MCF 10A (cell line): ENCODE data around the gene CACNA2D3. TPM values are rescaled to one million over a fixed set of nuclear protein-coding genes. Genes with fewer than 3 reads are reported as not detected.

Experiments
- BruUV-seq: library from RNA; stranded (reverse); fragments of 400-500 nt; replicated peaks from 2 replicates; lab custom pipeline; 2021; lab: Mats Ljungman, UMichigan
- CTCF ChIA-PET: fragments of 300-600 bp; sonication (Branson Sonifier 250); formaldehyde crosslinking; extraction: SDS; loops from one replicate; lab custom pipeline; 2021; ENCODE audit warnings: antibody characterized with exemption, inconsistent platforms; lab: Yijun Ruan, JAX
- POLR2A ChIA-PET: fragments of 300-600, 350-650 bp; sonication (Branson Sonifier 250); formaldehyde crosslinking; extraction: SDS; loops from one replicate; lab custom pipeline; 2020; ENCODE audit warnings: antibody characterized with exemption, inconsistent platforms; lab: Yijun Ruan, JAX
- DNase-seq: peaks from one replicate; pipeline ENCODE4 v3.0.0-alpha.2; 2018; ENCODE audit not compliant: unreplicated experiment
- H3K27ac Mint-ChIP-seq: one replicate; pipeline ENCODE4 v1.8.0; 2022; ENCODE audit warnings: mild to moderate bottlenecking, low read depth, mixed read lengths; ENCODE audit not compliant: unreplicated experiment
- H3K27me3 Mint-ChIP-seq: one replicate; pipeline ENCODE4 v1.8.0; 2022; ENCODE audit warnings: mixed read lengths; ENCODE audit not compliant: insufficient read depth, unreplicated experiment
- H3K36me3 Mint-ChIP-seq: one replicate; pipeline ENCODE4 v1.8.0; 2022; ENCODE audit warnings: mild to moderate bottlenecking, moderate library complexity, mixed read lengths; ENCODE audit not compliant: insufficient read depth, unreplicated experiment
- H3K4me1 Mint-ChIP-seq: one replicate; pipeline ENCODE4 v1.8.0; 2022; ENCODE audit warnings: mixed read lengths; ENCODE audit not compliant: insufficient read depth, unreplicated experiment
- H3K4me3 Mint-ChIP-seq: one replicate; pipeline ENCODE4 v1.8.0; 2022; ENCODE audit warnings: mild to moderate bottlenecking, moderate library complexity, mixed read lengths; ENCODE audit not compliant: unreplicated experiment
- H3K9me3 Mint-ChIP-seq: one replicate; pipeline ENCODE4 v1.8.0; 2022; ENCODE audit warnings: mixed read lengths; ENCODE audit not compliant: unreplicated experiment
- CTCF ChIP-seq: fragments of 200-600 bp; IDR thresholded peaks from one replicate; pipeline ENCODE4 v1.8.0; 2022; ENCODE audit warnings: antibody characterized with exemption, mild to moderate bottlenecking; ENCODE audit not compliant: unreplicated experiment
- intact Hi-C: fragments of 100-400 bp; cut with micrococcal nuclease; formaldehyde crosslinking; loops from 2 replicates; pipeline ENCODE4 v1.14.1; 2022
- total RNA-seq: library from RNA; stranded (reverse); gene quantifications from 2 replicates; pipeline ENCODE4 v1.2.3, GENCODE V29; 2022

CACNA2D3 gene
- total RNA-seq, 1 experiment from 2014 or later, result 2.3 TPM

- POLR2A ChIA-PET, result interaction anchor here (0.6 kb wide), 1 partner anchor 36 kb away, joined by 3 read pairs; no protein-coding TSS in a partner anchor
- DNase-seq, result no peak
- TF ChIP-seq CTCF, result no peak
- Mint-ChIP-seq H3K4me3 (no peak overlapping the region), H3K36me3 (no peaks in the 10 kb centered on the region), H3K27me3 (peaks cover 67% of the 10 kb centered on the region), H3K9me3 (no peaks in the 10 kb centered on the region), H3K4me1 (no peaks in the 10 kb centered on the region), H3K27ac (no peak overlapping the region)
- BruUV-seq, result no TSS peak
- intact Hi-C loops, result no loop called here
- CTCF ChIA-PET, result no interaction called here
Measured at GRCh38 chr3:54772746-54773145, 650.4 kb downstream of the CACNA2D3 start.

DNA sequence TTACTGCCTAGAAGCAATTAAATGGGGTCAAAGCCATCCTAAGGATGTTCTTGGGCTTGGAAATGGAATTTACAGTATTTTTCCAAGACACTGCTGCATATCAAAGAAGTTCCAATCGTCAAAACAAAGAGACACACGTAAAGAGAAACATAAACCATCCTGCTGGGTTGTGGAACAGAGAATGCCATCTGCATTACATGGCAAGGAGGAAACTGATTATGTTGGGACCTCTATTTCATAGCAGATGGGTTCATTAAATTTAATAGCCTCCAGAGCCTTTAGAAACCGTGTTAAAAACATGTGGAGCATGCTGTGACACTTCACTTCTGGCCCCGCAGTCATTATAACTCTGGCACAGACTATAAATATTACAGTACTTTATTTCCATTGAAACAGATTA lies 650.9 kb downstream of the CACNA2D3 start:
- Mint-ChIP-seq H3K9me3 (no peaks in the 10 kb centered on the region), H3K27me3 (peaks cover 62% of the 10 kb centered on the region), H3K27ac (no peak overlapping the region), H3K36me3 (no peaks in the 10 kb centered on the region), H3K4me1 (no peaks in the 10 kb centered on the region), H3K4me3 (no peak overlapping the region)
- no peak for DNase-seq
- intact Hi-C loops, result no loop called here
- ChIA-PET CTCF (no interaction called here), POLR2A (no interaction called here)
- BruUV-seq, result no TSS peak
- no peak for TF ChIP-seq CTCF

- no peaks in the 10 kb centered on the region for H3K9me3 Mint-ChIP-seq
- no peak overlapping the region for H3K27ac Mint-ChIP-seq
- no TSS peak for BruUV-seq
- H3K36me3 Mint-ChIP-seq, result no peaks in the 10 kb centered on the region
- H3K4me3 Mint-ChIP-seq, result no peak overlapping the region
- DNase-seq, result no peak
- H3K27me3 Mint-ChIP-seq, result peaks cover 38% of the 10 kb centered on the region
- intact Hi-C loops, result no loop called here
- no peaks in the 10 kb centered on the region for H3K4me1 Mint-ChIP-seq
- no peak for TF ChIP-seq CTCF
- POLR2A ChIA-PET, result interaction anchor here (0.7 kb wide), 1 partner anchor 740 kb away, joined by 4 read pairs; no protein-coding TSS in a partner anchor
- CTCF ChIA-PET, result interaction anchor here (0.6 kb wide), 1 partner anchor 840 kb away, joined by 3 read pairs; no protein-coding TSS in a partner anchor
Measured at GRCh38 chr3:54776601-54777000, 654.2 kb downstream of the CACNA2D3 start.

GRCh38 chr3:54777141-54777540 lies 654.8 kb downstream of the CACNA2D3 start:
- H3K4me3 Mint-ChIP-seq, result no peak overlapping the region
- no peak overlapping the region for H3K27ac Mint-ChIP-seq
- no peak for DNase-seq
- no peaks in the 10 kb centered on the region for H3K4me1 Mint-ChIP-seq
- intact Hi-C loops, result no loop called here
- no TSS peak for BruUV-seq
- H3K27me3 Mint-ChIP-seq, result peaks cover 32% of the 10 kb centered on the region
- H3K36me3 Mint-ChIP-seq, result no peaks in the 10 kb centered on the region
- H3K9me3 Mint-ChIP-seq, result no peaks in the 10 kb centered on the region
- no peak for TF ChIP-seq CTCF
- POLR2A ChIA-PET, result interaction anchor here (0.7 kb wide), 1 partner anchor 740 kb away, joined by 4 read pairs; no protein-coding TSS in a partner anchor
- CTCF ChIA-PET, result no interaction called here
